GM23338 (cell line): ENCODE measurements around the gene FCHSD1. TPM values are rescaled to one million over a fixed set of nuclear protein-coding genes. Genes with fewer than 3 reads are reported as not detected.

ENCODE experiments used
- ATAC-seq: fragments of 200-7000 bp; cut with Tn5 transposase; 3 replicates; pipeline ENCODE4 v1.9.1; 2020
- DNase-seq: peaks from one replicate; pipeline ENCODE4 v3.0.0-alpha.2; 2015; ENCODE audit warnings: low spot score
- H2AFZ ChIP-seq: fragments of 200-600 bp; sonication (generic); 2 replicates; pipeline ENCODE4 v1.8.0; 2016; ENCODE audit warnings: antibody characterized with exemption, mild to moderate bottlenecking, moderate library complexity
- H3F3A ChIP-seq: fragments of 200-600 bp; sonication (generic); replicated peaks from 2 replicates; pipeline ENCODE4 v1.8.0; 2017; ENCODE audit warnings: antibody characterized with exemption, mixed run types, low read depth
- H3K27ac ChIP-seq: fragments of 200-600 bp; sonication (generic); 2 replicates; pipeline ENCODE4 v1.6.1; 2016; ENCODE audit warnings: low read depth
- H3K27me3 ChIP-seq: fragments of 200-600 bp; sonication (generic); 2 replicates; pipeline ENCODE4 v1.8.0; 2016; ENCODE audit warnings: mild to moderate bottlenecking, mixed run types, moderate library complexity; ENCODE audit not compliant: insufficient read depth
- H3K36me3 ChIP-seq: fragments of 200-600 bp; sonication (generic); 2 replicates; pipeline ENCODE4 v1.8.0; 2016; ENCODE audit warnings: mild to moderate bottlenecking; ENCODE audit not compliant: insufficient read depth
- H3K4me1 ChIP-seq: fragments of 200-600 bp; sonication (generic); 2 replicates; pipeline ENCODE4 v1.8.0; 2016; ENCODE audit warnings: mild to moderate bottlenecking, moderate library complexity; ENCODE audit not compliant: insufficient read depth
- H3K4me2 ChIP-seq: fragments of 200-600 bp; sonication (generic); 2 replicates; pipeline ENCODE4 v1.7.1; 2017; ENCODE audit warnings: mixed run types
- H3K4me3 ChIP-seq: fragments of 200-600 bp; sonication (generic); 2 replicates; pipeline ENCODE4 v1.6.1; 2016; ENCODE audit warnings: mixed run types
- H3K79me2 ChIP-seq: fragments of 200-600 bp; sonication (generic); replicated peaks from 2 replicates; pipeline ENCODE4 v1.8.0; 2017; ENCODE audit warnings: mild to moderate bottlenecking; ENCODE audit not compliant: insufficient read depth
- H3K9me2 ChIP-seq: fragments of 200-600 bp; sonication (generic); 2 replicates; pipeline ENCODE4 v1.8.0; 2017; ENCODE audit not compliant: insufficient read depth
- H4K20me1 ChIP-seq: fragments of 200-600 bp; sonication (generic); replicated peaks from 2 replicates; pipeline ENCODE4 v1.8.0; 2017; ENCODE audit warnings: mild to moderate bottlenecking; ENCODE audit not compliant: insufficient read depth
- H3K27ac Mint-ChIP-seq: 2 replicates; pipeline ENCODE4 v1.8.0; 2020; ENCODE audit warnings: inconsistent platforms, mild to moderate bottlenecking, moderate library complexity, mixed read lengths
- H3K27me3 Mint-ChIP-seq: 3 replicates; pipeline ENCODE4 v1.8.0; 2022; ENCODE audit warnings: low read depth, mild to moderate bottlenecking, moderate library complexity, mixed read lengths, inconsistent platforms; ENCODE audit not compliant: insufficient read depth, poor library complexity
- H3K36me3 Mint-ChIP-seq: 3 replicates; pipeline ENCODE4 v1.8.0; 2021; ENCODE audit warnings: low read depth, mild to moderate bottlenecking, inconsistent platforms, moderate library complexity, mixed read lengths
- H3K4me1 Mint-ChIP-seq: 3 replicates; pipeline ENCODE4 v1.8.0; 2020; ENCODE audit warnings: mild to moderate bottlenecking, inconsistent platforms, mixed read lengths
- H3K4me3 Mint-ChIP-seq: 3 replicates; pipeline ENCODE4 v1.8.0; 2021; ENCODE audit warnings: moderate library complexity, mild to moderate bottlenecking, inconsistent platforms, mixed read lengths
- H3K9me3 Mint-ChIP-seq: 3 replicates; pipeline ENCODE4 v1.8.0; 2020; ENCODE audit warnings: moderate library complexity, mild to moderate bottlenecking, inconsistent platforms, mixed read lengths
- EZH2 ChIP-seq: fragments of 200-600 bp; sonication (generic); IDR thresholded peaks from one replicate; pipeline ENCODE4 v1.8.0; 2017; ENCODE audit warnings: antibody characterized with exemption, mild to moderate bottlenecking, low read depth; ENCODE audit not compliant: unreplicated experiment
- EZH2phosphoT487 ChIP-seq: fragments of 200-600 bp; sonication (generic); IDR thresholded peaks from one replicate; pipeline ENCODE4 v1.8.1; 2018; ENCODE audit warnings: antibody characterized with exemption; ENCODE audit not compliant: unreplicated experiment
- JUNB ChIP-seq: IDR thresholded peaks from one replicate; pipeline ENCODE4 v1.6.1; 2016; ENCODE audit warnings: antibody characterized with exemption; ENCODE audit not compliant: unreplicated experiment
- NANOG ChIP-seq: IDR thresholded peaks from 2 replicates; pipeline ENCODE4 v1.6.1; 2016; ENCODE audit warnings: antibody characterized with exemption, borderline replicate concordance
- STAT1 ChIP-seq: IDR thresholded peaks from one replicate; pipeline ENCODE4 v1.6.1; 2016; ENCODE audit warnings: antibody characterized with exemption; ENCODE audit not compliant: unreplicated experiment
- ZNF114 ChIP-seq: fragments of 250-450 bp; sonication (Bioruptor Pico); IDR thresholded peaks from 2 replicates; pipeline ENCODE4 v1.5.0; 2020; ENCODE audit warnings: mild to moderate bottlenecking, moderate library complexity
- polyA plus RNA-seq: library from polyadenylated mRNA; unstranded; fragments of >200 nt; fragmentation: Nextera tagmentation; extraction: Ambion mirVana; gene quantifications from 2 replicates; pipeline ENCODE4 v1.2.1, GENCODE V29; 2016
- total RNA-seq: library from RNA; depleted of rRNA; stranded (reverse); fragments of >200 nt; shearing (Covaris generic); gene quantifications from 2 replicates; pipeline ENCODE4 v1.2.3, GENCODE V29; 2014
- TF ChIP-seq, protein P1 (sequence below): IDR thresholded peaks from 2 replicates; pipeline ENCODE4 v1.6.1; 2016; ENCODE audit warnings: antibody characterized with exemption
- TF ChIP-seq, protein P2 (sequence below): fragments of 250-450 bp; sonication (Bioruptor Pico); IDR thresholded peaks from 2 replicates; pipeline ENCODE4 v1.5.0; 2020; ENCODE audit warnings: mild to moderate bottlenecking, moderate library complexity
- TF ChIP-seq, protein P3 (sequence below): IDR thresholded peaks from one replicate; pipeline ENCODE4 v1.6.1; 2018; ENCODE audit warnings: antibody characterized with exemption; ENCODE audit not compliant: unreplicated experiment

Gene FCHSD1
- total and polyA plus RNA-seq, 2 experiments from 2014 or later = 24.7 to 46.6 TPM

DNA sequence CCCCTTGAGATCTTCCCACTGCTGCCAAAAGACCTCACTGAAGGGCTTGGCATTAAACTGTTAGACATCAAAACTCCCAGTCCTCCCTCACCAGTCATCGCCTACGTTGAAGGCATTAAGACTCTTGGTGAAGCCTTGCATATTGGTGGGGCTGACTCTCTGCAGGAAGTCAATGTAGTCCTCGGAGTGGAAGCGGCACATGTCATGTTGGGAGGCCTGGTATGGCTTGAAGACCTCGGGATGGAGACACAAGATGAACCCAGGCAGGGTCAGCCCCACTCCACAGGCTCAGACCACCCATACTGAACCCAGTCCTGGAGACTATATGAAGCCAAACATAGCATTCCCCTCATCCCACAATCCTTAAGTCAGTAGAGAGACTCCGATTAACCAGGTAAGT, 16.5 kb downstream of the FCHSD1 start (continued):
- TF ChIP-seq, protein P1, sequence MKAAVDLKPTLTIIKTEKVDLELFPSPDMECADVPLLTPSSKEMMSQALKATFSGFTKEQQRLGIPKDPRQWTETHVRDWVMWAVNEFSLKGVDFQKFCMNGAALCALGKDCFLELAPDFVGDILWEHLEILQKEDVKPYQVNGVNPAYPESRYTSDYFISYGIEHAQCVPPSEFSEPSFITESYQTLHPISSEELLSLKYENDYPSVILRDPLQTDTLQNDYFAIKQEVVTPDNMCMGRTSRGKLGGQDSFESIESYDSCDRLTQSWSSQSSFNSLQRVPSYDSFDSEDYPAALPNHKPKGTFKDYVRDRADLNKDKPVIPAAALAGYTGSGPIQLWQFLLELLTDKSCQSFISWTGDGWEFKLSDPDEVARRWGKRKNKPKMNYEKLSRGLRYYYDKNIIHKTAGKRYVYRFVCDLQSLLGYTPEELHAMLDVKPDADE = no peak
- no peak for TF ChIP-seq EZH2
- no peak for TF ChIP-seq EZH2phosphoT487
- TF ChIP-seq ZNF114 (CRISPR knock-in tag) = no peak

DNA sequence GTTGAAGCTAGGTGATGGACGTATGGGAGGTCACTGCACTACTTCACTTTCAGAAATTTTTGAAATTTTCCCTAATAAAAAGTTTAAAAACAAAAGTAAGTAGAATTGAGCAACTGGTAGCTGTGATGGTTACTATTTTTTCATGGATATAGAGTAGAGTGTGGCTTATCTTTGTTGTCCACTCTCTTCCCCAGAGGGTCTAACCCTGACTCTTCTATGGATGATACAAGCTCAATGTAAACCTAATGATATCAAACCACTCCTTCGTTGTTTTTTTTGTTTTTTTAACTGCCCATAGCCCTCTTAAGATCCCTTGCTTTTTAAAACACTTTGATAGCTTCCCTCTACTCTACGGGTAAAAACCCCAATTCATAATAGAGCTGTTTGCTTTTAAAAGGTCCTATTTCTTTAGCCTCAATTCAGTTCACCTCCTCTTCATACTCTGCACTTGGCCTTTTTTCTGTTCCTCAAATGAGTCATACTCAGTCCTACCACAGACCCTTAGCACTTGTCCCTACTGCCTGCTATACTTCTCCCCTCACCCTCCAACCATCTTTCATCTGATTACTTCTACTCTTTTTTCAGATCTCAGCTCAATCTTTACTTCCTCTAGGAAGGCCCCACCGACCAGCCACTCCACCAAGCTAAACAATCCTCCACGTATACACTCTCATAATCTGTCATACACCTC, 17.2 kb downstream of the FCHSD1 start:
- no peak overlapping the region for H3K27ac Mint-ChIP-seq

DNA sequence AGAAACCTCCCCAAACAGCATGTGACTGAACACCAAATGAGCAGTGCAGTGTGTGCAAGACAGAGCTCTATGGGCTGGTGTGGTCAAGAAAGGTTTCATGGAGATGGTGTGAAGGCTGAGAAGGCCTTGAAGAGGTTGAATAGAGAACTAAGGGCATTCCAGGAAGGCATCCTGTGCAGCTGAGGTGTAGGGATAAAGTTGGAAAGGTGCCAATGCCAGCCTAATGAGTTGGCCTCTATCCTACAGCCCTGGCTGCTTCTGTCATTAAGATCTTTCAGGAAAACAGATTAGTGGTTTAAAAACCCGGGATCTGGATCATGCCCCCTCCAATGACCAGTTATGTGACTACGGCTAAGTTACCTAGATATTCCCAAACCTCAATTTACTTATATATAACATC, 18.6 kb downstream of the FCHSD1 start:
- Histone ChIP-seq H3K79me2 (peaks cover 58% of the 10 kb centered on the region), H4K20me1 (peaks cover 36% of the 10 kb centered on the region), H3K27me3 (no peaks in the 10 kb centered on the region), H3K4me3 (no peak overlapping the region), H3K36me3 (peaks cover 12% of the 10 kb centered on the region; the same call in 1 of the 2 replicates), H3K4me2 (no peak overlapping the region), H3F3A (0 out of 2 replicates have a peak, but pooled peaks cover 11% of the 10 kb centered on the region), H3K9me2 (no peaks in the 10 kb centered on the region), H2AFZ (no peak overlapping the region), H3K27ac (no peak overlapping the region), H3K4me1 (peaks cover 12% of the 10 kb centered on the region)
- ATAC-seq (no peak), DNase-seq (no peak)
- Mint-ChIP-seq H3K36me3 (peaks cover 32% of the 10 kb centered on the region), H3K4me1 (peaks cover 18% of the 10 kb centered on the region), H3K27me3 (peaks cover 1% of the 10 kb centered on the region), H3K27ac (no peak overlapping the region), H3K4me3 (no peak overlapping the region), H3K9me3 (no peaks in the 10 kb centered on the region)
- TF ChIP-seq, protein P2, sequence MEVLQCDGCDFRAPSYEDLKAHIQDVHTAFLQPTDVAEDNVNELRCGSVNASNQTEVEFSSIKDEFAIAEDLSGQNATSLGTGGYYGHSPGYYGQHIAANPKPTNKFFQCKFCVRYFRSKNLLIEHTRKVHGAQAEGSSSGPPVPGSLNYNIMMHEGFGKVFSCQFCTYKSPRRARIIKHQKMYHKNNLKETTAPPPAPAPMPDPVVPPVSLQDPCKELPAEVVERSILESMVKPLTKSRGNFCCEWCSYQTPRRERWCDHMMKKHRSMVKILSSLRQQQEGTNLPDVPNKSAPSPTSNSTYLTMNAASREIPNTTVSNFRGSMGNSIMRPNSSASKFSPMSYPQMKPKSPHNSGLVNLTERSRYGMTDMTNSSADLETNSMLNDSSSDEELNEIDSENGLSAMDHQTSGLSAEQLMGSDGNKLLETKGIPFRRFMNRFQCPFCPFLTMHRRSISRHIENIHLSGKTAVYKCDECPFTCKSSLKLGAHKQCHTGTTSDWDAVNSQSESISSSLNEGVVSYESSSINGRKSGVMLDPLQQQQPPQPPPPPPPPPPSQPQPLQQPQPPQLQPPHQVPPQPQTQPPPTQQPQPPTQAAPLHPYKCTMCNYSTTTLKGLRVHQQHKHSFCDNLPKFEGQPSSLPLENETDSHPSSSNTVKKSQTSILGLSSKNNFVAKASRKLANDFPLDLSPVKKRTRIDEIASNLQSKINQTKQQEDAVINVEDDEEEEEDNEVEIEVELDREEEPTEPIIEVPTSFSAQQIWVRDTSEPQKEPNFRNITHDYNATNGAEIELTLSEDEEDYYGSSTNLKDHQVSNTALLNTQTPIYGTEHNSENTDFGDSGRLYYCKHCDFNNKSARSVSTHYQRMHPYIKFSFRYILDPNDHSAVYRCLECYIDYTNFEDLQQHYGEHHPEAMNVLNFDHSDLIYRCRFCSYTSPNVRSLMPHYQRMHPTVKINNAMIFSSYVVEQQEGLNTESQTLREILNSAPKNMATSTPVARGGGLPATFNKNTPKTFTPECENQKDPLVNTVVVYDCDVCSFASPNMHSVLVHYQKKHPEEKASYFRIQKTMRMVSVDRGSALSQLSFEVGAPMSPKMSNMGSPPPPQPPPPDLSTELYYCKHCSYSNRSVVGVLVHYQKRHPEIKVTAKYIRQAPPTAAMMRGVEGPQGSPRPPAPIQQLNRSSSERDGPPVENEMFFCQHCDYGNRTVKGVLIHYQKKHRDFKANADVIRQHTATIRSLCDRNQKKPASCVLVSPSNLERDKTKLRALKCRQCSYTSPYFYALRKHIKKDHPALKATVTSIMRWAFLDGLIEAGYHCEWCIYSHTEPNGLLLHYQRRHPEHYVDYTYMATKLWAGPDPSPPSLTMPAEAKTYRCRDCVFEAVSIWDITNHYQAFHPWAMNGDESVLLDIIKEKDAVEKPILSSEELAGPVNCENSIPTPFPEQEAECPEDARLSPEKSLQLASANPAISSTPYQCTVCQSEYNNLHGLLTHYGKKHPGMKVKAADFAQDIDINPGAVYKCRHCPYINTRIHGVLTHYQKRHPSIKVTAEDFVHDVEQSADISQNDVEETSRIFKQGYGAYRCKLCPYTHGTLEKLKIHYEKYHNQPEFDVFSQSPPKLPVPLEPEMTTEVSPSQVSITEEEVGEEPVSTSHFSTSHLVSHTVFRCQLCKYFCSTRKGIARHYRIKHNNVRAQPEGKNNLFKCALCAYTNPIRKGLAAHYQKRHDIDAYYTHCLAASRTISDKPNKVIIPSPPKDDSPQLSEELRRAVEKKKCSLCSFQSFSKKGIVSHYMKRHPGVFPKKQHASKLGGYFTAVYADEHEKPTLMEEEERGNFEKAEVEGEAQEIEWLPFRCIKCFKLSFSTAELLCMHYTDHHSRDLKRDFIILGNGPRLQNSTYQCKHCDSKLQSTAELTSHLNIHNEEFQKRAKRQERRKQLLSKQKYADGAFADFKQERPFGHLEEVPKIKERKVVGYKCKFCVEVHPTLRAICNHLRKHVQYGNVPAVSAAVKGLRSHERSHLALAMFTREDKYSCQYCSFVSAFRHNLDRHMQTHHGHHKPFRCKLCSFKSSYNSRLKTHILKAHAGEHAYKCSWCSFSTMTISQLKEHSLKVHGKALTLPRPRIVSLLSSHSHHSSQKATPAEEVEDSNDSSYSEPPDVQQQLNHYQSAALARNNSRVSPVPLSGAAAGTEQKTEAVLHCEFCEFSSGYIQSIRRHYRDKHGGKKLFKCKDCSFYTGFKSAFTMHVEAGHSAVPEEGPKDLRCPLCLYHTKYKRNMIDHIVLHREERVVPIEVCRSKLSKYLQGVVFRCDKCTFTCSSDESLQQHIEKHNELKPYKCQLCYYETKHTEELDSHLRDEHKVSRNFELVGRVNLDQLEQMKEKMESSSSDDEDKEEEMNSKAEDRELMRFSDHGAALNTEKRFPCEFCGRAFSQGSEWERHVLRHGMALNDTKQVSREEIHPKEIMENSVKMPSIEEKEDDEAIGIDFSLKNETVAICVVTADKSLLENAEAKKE = no peak
- TF ChIP-seq, protein P3, sequence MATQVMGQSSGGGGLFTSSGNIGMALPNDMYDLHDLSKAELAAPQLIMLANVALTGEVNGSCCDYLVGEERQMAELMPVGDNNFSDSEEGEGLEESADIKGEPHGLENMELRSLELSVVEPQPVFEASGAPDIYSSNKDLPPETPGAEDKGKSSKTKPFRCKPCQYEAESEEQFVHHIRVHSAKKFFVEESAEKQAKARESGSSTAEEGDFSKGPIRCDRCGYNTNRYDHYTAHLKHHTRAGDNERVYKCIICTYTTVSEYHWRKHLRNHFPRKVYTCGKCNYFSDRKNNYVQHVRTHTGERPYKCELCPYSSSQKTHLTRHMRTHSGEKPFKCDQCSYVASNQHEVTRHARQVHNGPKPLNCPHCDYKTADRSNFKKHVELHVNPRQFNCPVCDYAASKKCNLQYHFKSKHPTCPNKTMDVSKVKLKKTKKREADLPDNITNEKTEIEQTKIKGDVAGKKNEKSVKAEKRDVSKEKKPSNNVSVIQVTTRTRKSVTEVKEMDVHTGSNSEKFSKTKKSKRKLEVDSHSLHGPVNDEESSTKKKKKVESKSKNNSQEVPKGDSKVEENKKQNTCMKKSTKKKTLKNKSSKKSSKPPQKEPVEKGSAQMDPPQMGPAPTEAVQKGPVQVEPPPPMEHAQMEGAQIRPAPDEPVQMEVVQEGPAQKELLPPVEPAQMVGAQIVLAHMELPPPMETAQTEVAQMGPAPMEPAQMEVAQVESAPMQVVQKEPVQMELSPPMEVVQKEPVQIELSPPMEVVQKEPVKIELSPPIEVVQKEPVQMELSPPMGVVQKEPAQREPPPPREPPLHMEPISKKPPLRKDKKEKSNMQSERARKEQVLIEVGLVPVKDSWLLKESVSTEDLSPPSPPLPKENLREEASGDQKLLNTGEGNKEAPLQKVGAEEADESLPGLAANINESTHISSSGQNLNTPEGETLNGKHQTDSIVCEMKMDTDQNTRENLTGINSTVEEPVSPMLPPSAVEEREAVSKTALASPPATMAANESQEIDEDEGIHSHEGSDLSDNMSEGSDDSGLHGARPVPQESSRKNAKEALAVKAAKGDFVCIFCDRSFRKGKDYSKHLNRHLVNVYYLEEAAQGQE = no peak
- TF ChIP-seq JUNB = no peak
- TF ChIP-seq STAT1 = no peak

More for the DNA sequence above, 17.2 kb downstream of the FCHSD1 start:
- H3K27ac ChIP-seq = no peak overlapping the region; the same call in 1 of the 2 replicates
- no peak for TF ChIP-seq STAT1
- no peak for TF ChIP-seq NANOG
- TF ChIP-seq JUNB = no peak
- no peak overlapping the region for H3K4me3 Mint-ChIP-seq
- H3K36me3 Mint-ChIP-seq = peaks cover 26% of the 10 kb centered on the region
- 0 out of 2 replicates have a peak, but pooled peaks cover 14% of the 10 kb centered on the region for H3F3A ChIP-seq
- DNase-seq = no peak
- H3K4me1 Mint-ChIP-seq = peaks cover 24% of the 10 kb centered on the region
- H3K9me2 ChIP-seq = no peaks in the 10 kb centered on the region
- peaks cover 8% of the 10 kb centered on the region for H3K27me3 Mint-ChIP-seq
- 0 out of 2 replicates have a peak, but pooled peaks cover 8% of the 10 kb centered on the region for H3K36me3 ChIP-seq
- H3K4me3 ChIP-seq = no peak overlapping the region
- no peaks in the 10 kb centered on the region for H3K9me3 Mint-ChIP-seq
- H3K27me3 ChIP-seq = peaks cover 3% of the 10 kb centered on the region; the same call in 1 of the 2 replicates
- H3K79me2 ChIP-seq = peaks cover 58% of the 10 kb centered on the region
- no peak for ATAC-seq
- no peak overlapping the region for H2AFZ ChIP-seq
- peaks cover 36% of the 10 kb centered on the region for H4K20me1 ChIP-seq
- H3K4me2 ChIP-seq = no peak overlapping the region
- H3K4me1 ChIP-seq = peaks cover 20% of the 10 kb centered on the region
